NOMO-1 treated with dmso at 0.1 percent for 144 hours (cell line): Measurements from ENCODE around the gene TBPL1.
"Not testable (repeated sequence)": the region's sequence is repeated elsewhere in the genome, so short reads cannot be mapped to it uniquely, and the experiment has no call there.

ENCODE experiments used
- DNase-seq: peaks from one replicate; lab custom pipeline; 2025; ENCODE audit not compliant: unreplicated experiment; lab: John Stamatoyannopoulos, UW

TBPL1 gene

DNA sequence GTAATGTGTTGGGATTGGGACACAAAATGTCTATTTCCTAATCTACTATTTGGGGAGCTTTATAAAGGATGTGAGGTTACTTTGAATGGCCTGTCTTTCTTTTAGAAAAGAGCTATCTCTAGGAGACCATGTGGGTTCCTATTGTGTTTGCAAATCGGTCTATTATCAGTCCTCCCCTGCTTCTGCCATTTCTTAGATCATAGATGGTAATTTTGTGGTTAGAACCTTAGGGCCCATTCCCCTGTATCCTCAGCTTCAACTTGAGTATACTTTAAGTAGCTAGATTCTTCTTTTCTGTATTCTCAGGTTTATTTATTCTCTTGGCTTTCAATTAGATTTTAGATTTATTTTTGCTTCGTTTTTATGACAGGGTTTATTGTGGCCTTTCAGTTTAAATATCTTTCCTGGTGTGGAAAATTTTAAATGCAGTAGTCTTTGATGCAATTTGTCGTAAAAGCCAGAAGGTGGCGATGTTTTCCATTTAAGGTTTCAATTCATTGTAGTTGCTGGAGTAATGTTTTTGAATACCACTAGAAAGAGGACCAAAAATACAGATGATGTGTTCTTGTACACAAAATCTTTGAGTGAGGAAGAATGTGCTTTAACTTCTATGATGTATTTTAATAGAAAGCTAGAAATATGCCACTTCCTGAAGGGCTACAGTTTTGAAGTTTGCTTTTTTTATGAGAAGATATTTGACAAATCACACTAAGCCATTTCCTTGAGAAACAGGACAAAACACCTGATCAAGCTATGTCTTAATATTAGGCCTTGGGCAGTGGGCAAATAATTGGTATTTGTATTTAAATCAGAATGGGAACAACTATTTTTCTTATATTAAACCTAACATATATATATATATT lies 20.3 kb downstream of the TBPL1 start:
- no peak for DNase-seq

DNA sequence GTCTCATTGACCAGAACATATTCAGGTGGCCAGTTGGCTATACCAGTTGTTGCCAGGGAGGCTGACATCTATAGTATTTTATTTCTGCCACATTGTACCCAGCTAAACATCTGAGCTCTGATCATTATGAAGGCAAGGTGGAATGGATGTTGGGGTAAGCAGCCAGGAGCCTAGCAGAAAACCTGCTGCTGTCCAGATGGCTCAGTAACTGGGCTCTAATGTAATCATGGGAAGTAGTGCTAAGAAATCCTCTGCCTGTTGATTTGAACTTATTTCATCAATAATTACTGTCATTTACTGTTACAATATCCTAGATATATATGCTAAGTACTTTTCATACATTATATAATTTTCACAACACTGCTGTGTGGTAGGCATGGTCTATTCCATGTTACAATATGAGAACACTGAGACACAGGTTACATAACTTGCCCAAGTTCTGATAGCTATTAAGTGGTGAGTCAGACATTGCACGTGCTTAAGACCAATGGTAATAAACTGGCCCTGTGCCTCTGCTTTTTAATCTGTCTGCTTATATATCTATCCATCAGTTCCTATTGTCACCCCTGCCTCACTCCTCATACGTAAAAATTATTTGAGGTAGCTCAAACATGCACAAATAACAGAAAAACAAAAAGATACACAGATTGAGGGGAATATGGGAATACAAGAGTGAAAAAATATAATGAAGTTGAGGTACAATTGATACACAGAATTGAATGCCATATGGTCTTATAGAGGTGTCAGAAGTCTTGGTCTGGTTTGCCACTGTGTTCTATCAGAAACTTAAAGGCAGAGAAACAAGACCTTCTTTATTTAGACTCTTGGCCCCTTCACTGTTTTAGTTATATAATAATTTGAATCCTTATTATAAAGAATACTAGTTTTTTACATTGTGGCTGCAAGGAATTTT lies 25.2 kb downstream of the TBPL1 start:
- DNase-seq = peak; percentile 73

DNA sequence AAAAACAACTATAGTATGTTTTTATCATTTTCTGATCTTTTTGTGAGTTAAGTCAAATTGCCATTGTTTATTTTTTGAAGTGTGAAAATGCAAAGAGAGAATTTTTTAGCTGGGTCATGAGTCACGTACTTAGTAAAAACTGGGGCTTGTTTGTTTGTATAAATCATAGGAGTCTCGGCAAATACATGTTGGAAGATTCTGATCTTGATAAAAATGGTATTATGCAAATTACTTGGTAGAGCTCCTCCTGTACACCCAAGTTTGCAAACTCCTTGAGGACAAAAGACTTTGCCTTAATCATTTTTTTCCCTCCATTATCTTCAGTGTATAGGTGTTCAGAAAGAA lies 25.8 kb downstream of the TBPL1 start:
- DNase-seq = no peak

DNA sequence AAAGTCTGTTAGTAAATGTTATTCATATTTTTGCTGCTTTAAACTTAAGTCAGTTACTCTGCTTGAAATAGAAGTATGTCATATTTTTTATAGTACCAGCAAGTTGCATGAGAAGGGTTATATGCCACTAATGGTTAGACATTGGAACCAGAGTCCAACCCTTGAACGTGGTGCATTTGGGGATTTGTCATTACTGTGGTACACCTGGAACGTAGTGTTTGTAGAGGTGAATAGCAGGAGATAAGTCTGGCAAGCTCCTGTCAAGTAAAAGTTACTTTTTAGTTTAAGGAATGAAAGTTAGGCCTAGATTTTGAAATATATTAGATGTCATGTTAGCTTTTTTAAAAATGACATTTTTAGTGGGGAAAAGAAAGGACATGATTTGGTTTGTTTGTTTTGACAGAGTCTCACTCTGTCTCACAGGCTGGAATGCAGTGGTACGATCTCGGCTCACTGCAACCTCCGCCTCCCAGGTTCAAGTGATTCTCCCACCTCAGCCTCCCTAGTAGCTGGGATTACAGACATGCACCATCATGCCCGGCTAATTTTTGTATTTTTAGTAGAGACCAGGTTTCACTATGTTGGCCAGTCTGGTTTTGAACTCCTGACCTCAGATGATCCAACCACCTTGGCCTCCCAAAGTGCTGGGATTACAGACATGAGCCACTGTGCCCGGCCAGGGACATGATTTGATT lies 26.4 kb downstream of the TBPL1 start:
- DNase-seq = not testable (repeated sequence)

DNA sequence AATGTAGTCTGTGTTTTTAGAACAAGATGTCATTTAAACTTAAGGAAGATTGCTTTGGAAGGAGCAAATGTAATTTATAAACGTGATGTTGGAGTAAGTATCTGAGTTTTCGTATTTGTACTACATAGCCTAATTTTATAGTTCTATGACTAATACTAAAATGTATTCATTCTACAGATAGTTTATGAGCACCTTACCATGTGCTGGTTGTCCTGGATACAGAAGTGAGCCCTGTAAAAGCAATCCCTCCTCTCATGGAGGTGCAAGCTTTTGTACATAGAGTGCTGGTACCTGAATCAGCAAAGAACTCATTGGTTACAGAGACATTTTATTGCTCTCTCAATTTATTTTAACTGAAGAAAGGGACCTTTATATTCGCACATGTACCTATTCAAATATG lies 27.1 kb downstream of the TBPL1 start:
- DNase-seq = no peak

DNA sequence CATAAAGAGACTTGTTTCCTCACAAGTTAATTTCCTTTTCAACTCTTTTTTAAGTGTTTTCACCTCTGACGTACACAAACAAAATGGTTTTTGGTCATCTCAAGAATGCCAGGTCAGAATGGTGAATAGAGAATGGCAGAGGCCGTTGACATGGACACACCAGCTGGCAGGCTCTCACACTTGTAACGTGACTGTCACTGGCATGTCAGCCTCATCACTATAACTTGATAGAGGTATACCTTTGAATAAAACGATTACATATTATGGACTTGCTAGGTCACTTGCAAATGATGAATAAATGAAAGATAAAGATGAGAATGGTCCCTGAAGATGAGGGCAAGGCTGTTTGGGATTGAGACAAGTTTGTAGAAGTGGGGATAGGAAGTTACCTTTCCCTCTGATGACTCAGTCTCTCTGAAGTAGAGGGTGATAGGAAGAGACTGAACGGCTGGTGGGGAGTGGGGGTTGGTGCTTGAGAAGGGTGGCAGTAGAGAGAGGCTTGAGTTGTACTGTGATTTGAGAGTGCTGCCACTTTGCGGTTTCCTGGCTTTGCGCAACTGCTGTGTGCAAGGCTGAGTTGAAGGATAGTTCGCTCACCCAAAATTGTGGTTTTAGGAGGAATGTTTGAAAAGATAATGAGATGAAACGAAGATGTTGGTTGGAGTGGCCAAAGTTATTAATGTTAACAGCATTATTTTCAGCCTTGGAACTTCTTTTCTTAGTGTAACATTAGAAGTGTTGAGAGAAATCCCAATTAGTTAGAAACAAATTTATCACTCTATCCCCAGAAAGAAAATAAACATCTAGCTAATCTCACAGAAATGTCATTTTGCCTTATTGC lies 30.3 kb downstream of the TBPL1 start:
- DNase-seq = peak; percentile 95

DNA sequence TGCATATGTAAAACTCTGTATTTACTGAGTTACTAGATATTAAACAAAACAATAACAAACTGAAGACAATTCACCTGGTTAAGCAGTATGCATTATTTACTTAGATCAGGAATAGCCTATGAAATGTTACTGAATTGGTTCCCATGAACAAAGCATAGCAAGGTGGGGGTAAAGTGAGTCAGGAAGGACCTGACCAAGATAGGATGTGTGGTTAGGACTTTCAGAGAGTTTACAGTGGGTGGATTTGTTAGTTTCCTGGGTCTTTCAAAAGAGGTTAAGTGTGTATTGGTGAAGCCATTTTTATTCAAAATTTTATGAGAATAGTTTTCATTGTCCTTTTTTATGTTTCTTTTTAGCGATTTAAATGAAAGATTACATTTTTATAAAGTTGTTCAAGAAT lies 32.9 kb downstream of the TBPL1 start:
- DNase-seq = no peak

DNA sequence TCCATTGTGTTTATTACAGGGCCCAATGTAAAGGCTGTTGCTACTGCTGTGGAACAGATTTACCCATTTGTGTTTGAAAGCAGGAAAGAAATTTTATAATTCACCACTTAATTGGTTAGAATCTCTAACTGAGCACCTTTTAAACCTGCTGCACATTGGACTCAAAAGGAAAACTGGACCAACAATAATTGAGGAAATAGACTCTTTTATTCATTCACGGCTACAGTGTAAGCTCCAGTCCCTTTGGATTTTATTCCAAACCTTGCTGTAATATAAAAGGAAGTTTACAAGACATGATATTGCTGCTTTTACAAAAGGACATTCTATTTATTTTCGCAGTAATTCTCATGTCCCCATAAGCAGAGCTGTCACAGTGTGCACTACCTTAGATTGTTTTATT lies 33.9 kb downstream of the TBPL1 start:
- DNase-seq = no peak

DNA sequence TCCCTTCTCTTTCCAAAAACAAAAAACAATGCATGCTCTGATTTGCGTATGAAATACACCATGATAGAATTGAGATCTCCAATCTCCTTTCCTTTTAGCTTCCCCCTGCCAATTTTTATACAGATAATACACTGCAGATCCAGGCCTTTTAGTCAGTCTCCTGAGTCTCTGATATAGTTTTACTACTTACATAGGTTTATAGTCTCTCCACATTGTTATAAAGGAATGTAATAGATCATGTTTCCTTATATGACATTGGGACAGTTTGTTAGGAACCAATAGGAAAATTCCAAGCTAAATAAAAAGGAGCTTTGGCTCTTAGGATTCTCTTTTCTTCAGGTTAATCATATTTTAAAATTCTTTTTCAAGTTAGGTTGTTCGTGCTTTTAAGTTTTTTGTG lies 36.5 kb downstream of the TBPL1 start:
- no peak for DNase-seq

DNA sequence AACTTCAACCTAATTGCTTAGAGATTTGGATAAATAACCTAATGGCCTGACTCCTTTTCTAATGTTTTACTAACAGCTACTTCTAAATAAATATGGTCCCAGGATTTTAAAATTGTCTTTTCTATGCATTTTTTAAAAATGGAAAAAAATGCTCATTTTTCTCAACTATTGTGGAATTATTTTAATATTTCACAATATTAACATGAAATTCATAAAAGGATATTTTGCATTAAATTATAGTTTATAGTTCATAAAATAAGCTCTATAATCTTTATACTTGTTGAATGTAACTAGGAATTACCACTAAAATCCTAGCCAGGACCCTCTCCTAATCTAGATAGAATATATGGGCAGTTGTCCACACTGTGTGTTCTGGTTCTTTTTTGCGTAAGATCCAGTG lies 37.3 kb downstream of the TBPL1 start:
- DNase-seq = no peak

DNA sequence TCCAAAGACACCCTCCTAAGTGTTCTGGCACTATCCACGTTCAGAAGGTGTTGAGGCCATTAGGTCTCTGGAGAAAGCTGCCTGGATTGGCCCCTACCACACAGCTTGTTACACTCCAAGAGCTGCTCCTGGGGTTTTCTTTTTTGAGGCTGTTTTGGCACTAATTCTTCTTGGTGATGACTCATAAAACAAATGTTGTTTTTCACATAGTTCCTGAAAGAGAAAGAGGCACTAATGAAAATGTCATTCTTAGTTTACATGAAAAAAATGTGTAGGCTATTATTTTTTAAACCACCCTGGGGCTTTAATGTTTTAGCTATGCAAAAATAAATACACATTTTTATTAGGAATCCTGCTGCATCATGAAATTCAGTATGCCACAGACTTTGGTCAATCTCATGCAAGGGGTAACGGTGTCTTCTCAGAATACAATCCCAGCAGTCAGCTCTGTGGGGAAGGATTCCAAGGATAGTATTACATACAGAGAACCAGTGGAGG lies 38.1 kb downstream of the TBPL1 start:
- DNase-seq = no peak

DNA sequence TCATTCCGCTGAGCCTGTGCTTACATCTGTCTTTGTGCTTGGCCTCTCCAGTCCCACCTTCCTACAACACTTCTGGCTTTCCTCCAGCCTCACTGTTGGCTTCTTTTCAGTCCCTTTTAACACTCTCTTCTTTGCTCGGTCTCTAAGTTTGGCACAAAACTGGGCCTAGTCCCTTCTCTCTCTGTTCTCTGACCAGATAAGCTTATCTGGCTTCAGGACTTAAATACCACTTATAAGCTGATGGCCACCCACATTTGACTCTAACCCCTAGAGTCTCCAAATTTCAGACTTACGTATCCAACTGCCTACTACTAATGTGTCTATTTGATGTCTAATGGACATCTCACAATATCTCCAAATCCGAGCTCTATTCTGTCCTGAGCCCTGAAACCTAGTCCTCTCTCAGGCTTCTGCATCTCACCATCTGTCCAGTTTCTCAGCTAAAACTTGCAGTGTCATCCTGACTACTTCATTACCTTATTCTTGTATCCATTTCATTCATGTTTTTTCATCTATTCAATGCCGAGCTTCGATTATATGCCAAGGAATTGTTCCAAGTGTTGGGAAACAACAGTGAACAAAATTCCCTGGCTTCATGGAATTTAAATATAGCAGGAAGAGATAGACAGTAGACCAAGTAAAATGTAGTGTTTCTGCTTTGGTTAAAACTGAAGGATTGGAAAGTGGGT lies 40.1 kb downstream of the TBPL1 start:
- DNase-seq = no peak

DNA sequence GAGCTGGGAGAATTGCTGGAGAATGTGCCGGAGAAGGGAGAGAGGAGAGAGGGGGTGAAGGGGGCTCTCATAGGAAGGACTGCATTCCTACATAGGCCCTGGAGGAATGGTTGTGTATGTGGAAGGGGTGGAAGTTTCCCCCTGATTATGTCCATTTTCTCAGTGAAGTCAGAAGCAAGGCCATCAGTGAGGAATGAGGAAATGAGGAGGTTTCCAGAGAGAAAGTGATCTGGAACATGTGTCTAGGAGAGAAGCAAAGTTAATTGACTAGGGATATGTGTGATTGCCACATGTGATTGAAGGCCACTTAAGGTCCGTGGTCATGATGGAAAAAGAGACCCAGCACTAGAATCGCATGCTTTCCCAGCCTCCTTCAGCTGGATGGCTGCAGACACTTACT lies 42.3 kb downstream of the TBPL1 start:
- DNase-seq = no peak

DNA sequence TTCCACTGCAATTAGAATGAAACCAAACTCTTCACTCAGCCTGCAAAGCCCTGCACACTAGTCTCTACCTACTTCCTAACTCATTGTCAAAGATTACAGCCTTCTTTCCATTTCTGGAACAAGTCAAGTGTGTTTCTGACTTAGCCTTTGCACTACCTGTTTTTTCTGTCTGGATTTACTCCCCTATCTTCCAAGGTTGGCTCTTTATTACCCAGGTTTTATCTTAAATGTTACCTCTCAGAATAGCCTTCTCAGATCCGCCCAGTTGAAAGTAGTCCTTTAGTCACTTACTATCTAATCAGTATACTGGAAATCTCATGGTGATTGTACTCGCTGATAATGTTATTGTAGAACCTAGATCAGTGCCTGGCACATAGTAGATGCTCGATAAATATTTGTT lies 42.7 kb downstream of the TBPL1 start:
- no peak for DNase-seq

DNA sequence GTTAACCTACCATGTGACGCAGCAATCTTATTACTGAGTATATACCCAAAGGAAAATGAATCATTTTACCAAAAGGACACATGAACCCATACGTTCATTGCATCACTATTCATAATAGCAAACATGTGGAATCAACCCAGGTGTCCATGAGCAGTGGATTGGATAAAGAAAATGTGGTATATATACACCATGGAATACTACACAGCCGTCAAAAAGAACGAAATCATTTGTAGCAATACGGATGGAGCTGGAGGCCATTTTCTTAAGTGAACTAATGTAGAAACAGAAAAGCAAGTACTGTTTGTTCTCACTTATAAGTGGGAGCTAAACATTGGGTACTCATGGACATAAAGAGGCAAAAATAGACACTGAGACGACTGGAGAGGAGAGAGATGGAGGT lies 44.2 kb downstream of the TBPL1 start:
- no peak for DNase-seq

DNA sequence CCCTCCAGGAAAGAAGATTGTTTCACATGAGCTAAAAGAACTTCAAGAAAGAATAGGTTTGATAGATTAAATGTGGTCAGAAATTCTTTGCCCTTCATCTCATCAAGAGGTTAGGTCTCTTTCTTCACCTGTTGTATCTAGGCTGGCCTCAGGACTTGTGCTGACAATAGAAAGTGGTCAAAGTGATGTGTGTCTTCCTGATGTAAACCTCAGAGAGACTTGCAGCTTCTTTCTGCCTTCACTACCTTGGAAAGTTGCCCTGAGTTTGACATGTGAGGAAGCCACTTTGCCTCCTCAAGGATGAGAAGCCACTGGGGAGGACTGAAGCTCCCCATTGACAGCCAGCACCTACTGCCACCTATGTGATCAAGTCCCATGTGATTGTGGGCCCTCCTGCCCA lies 46.3 kb downstream of the TBPL1 start:
- no peak for DNase-seq

DNA sequence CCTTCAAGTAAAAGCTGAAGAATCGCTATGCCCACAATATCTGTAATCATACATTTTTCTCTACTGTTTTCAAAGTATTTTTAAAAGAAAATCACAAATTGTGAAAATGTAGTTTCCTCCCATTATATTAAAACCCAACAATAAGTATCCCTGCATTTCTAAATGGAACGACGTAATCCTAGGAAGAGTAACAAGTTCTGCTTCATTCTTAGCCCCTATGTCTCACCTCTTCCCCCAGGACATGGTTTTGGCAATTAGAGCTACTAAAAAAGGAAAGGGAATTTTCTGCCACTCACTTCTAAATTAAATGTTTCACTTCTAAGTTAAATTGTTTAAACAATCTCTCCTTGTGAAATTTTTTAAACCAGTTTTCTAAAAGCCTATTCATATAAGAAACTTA lies 47.4 kb downstream of the TBPL1 start:
- no peak for DNase-seq

DNA sequence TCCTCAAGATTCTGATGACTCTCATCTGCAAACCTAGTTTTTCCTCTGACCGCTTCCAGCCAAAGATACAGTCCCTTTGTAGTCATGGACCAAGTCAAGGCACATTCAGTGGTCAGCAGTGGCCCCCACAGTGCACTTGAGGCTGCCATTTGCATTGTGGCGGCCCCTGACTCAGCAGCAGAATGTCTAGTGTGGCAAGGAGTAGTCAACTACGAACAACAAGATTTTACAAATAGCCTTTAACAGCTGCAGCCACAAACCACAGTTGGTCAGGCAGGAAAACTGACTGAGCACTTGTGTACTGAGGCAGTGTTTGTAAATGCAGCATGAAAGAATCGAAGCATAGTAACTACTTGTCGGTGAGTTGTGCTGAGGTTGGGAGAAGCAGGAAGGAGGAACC lies 49.8 kb downstream of the TBPL1 start:
- no peak for DNase-seq

DNA sequence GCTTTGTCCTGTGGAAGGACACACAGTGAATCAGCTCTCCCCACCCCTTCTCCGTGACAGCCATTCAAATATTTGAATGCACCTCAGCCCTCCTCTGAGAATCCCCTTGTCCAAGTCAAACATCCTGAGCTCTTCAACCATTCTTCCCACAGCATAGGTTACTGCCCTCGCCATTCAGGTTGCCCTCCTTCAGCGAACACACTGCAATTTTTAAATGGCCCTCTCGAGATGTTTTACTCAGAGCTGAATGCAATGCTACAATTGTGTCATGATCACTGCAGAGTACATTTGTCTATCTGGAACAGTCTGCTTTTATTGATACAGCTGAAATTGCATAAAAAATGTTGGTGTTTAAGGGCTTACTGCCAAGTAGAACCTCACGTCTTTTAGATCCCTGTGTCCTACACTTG lies 50.5 kb downstream of the TBPL1 start:
- DNase-seq = no peak

DNA sequence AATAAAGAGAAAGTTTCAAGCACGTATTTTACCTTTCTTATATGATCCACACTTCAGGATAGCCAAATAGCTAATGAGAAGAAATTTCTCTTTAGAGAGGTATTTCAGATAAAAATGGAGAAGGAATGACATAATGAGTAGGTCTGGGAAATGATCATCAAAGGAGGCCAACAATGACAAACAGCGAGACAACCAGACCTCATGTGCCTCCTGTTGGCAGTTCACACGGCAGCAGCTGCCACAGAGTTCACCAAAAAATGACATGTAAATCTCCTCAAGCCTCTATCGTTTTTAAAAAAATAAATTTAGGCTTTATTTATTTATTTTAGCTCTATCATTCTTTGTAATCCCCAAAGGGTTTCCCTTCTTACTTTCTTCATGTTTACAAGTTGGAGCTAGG lies 51.7 kb downstream of the TBPL1 start:
- no peak for DNase-seq
